CD4-positive, alpha-beta memory T cell (primary cell): ENCODE measurements around the gene OOSP2. TPM values are rescaled to one million over a fixed set of nuclear protein-coding genes. Genes with fewer than 3 reads are reported as not detected.

Source experiments
- CTCF ChIA-PET: fragments of 350-600 bp; sonication (Branson Sonifier 250); formaldehyde crosslinking; loops from one replicate; lab custom pipeline; 2021; ENCODE audit warnings: inconsistent platforms; ENCODE audit not compliant: partially characterized antibody; lab: Charles Lee
- POLR2A ChIA-PET: fragments of 350-600 bp; sonication (Branson Sonifier 250); formaldehyde crosslinking; loops from one replicate; lab custom pipeline; 2021; ENCODE audit not compliant: partially characterized antibody; lab: Charles Lee
- DNase-seq, 5 donors: peaks; one replicate each; pipeline versions ENCODE4 v3.0.0 to v3.0.0-alpha.2; 2020 to 2022; ENCODE audit warnings: mixed read lengths in 1 of 5
- H3K27ac ChIP-seq: one replicate; pipeline ENCODE4 v1.7.0; 2013; ENCODE audit warnings: low read depth, low read length
- H3K27me3 ChIP-seq: 2 replicates; pipeline ENCODE4 v1.7.0; 2013; ENCODE audit warnings: mild to moderate bottlenecking, low read length, moderate library complexity; ENCODE audit not compliant: insufficient read depth
- H3K36me3 ChIP-seq: 2 replicates; pipeline ENCODE4 v1.7.0; 2013; ENCODE audit warnings: mild to moderate bottlenecking, low read length, moderate library complexity; ENCODE audit not compliant: insufficient read depth
- H3K4me1 ChIP-seq: 2 replicates; pipeline ENCODE4 v1.7.0; 2013; ENCODE audit warnings: mild to moderate bottlenecking, low read length, moderate library complexity; ENCODE audit not compliant: insufficient read depth
- H3K4me3 ChIP-seq, 2 donors: one replicate each; pipeline ENCODE4 v1.7.0; 2013; ENCODE audit warnings: low read length in 2 of 2, mild to moderate bottlenecking in 1 of 2
- H3K9me3 ChIP-seq, 2 donors: one replicate each; pipeline ENCODE4 v1.7.0; 2013; ENCODE audit warnings: low read length in 2 of 2, control low read depth in 1 of 2; ENCODE audit not compliant: control insufficient read depth in 1 of 2
- H3K27ac Mint-ChIP-seq, 7 donors: one replicate each; pipeline ENCODE4 v1.8.0; 2020 to 2021; ENCODE audit warnings: mixed read lengths in 7 of 7, mild to moderate bottlenecking in 6 of 7, inconsistent platforms in 3 of 7, moderate library complexity in 3 of 7
- H3K27me3 Mint-ChIP-seq, 2 donors: one replicate each; pipeline ENCODE4 v1.8.0; 2020 to 2021; ENCODE audit warnings: mixed read lengths in 2 of 2
- H3K36me3 Mint-ChIP-seq, 2 donors: one replicate each; pipeline ENCODE4 v1.8.0; 2020 to 2021; ENCODE audit warnings: mixed read lengths in 2 of 2, inconsistent platforms in 1 of 2, mild to moderate bottlenecking in 1 of 2
- H3K4me1 Mint-ChIP-seq, 4 donors: one replicate each; pipeline ENCODE4 v1.8.0; 2020 to 2021; ENCODE audit warnings: mixed read lengths in 4 of 4, mild to moderate bottlenecking in 1 of 4
- H3K4me3 Mint-ChIP-seq, 8 donors: one replicate each; pipeline ENCODE4 v1.8.0; 2020 to 2021; ENCODE audit warnings: mixed read lengths in 8 of 8, mild to moderate bottlenecking in 7 of 8, moderate library complexity in 6 of 8, inconsistent platforms in 3 of 8
- H3K9me3 Mint-ChIP-seq, 8 donors: one replicate each; pipeline ENCODE4 v1.8.0; 2020 to 2021; ENCODE audit warnings: mixed read lengths in 8 of 8, mild to moderate bottlenecking in 5 of 8, inconsistent platforms in 3 of 8, moderate library complexity in 1 of 8
- intact Hi-C: fragments of 100-400 bp; cut with micrococcal nuclease; formaldehyde crosslinking; loops from one replicate; pipeline ENCODE4 v1.15.1; 2023
- polyA plus RNA-seq, 2 donors: library from polyadenylated mRNA; unstranded; fragments of 300-500 nt; fragmentation: Illumina TruSeq; gene quantifications; one replicate each; pipeline ENCODE4 v1.2.3, GENCODE V29; 2021
- total RNA-seq, 2 experiments: library from RNA; stranded (reverse); gene quantifications; one replicate each; pipeline ENCODE4 v1.2.3, GENCODE V29; 2021

Gene OOSP2
- total and polyA plus RNA-seq, 4 experiments from 2014 or later: not detected

DNA sequence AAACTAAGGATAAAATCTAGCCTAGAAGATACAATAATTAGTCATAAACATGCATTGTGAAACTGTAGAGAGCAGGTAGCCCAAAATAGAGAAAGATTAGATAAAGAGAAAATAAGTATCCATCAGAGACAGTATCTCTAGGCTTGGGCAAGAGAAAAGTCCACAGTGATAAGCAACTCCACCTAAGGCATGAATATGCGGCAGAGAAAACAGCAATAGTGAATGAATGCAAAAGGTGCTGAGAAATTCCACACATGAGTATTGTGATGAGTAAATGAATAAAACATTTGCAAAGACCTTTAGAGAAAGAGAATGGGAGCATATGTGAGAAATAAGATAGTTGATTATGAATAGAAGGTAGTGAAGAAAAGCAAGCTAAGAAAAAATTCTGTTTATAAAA is 57.0 kb downstream of the OOSP2 start:
- no peak for DNase-seq

More for the DNA sequence above, 57.0 kb downstream of the OOSP2 start:
- H3K27me3 Mint-ChIP-seq: peaks cover 6 to 7% of the 10 kb centered on the region in 2 donors
- no peak overlapping the region for H3K27ac Mint-ChIP-seq
- Histone ChIP-seq H3K4me1 (no peaks in the 10 kb centered on the region), H3K27ac (no peak overlapping the region), H3K9me3 (no peaks in the 10 kb centered on the region), H3K36me3 (no peaks in the 10 kb centered on the region), H3K27me3 (no peaks in the 10 kb centered on the region), H3K4me3 (no peak overlapping the region)
- H3K36me3 Mint-ChIP-seq: no peaks in the 10 kb centered on the region
- ChIA-PET POLR2A (no interaction called here), CTCF (interaction anchor here (0.6 kb wide), 1 partner anchor 676 kb away, joined by 3 read pairs; no protein-coding TSS in a partner anchor)
- H3K9me3 Mint-ChIP-seq: no peaks in the 10 kb centered on the region
- peaks cover 0 to 2% (median under 1%) of the 10 kb centered on the region in 4 donors for H3K4me1 Mint-ChIP-seq
- no peak overlapping the region for H3K4me3 Mint-ChIP-seq
- intact Hi-C loops: no loop called here

Other genes starting within 250 kb of the OOSP2 start
- gene MRPL16, start 229.6 kb upstream of the OOSP2 start, total RNA-seq: 10 to 100 TPM; 33.2 to 35.9 TPM
- gene MRPL16, start 229.6 kb upstream of the OOSP2 start, polyA plus RNA-seq: 10 to 100 TPM; 85.6 to 92.2 TPM
- gene CBLIF, start 194.9 kb upstream of the OOSP2 start, total RNA-seq: not detected
- gene CBLIF, start 194.9 kb upstream of the OOSP2 start, polyA plus RNA-seq: not detected
- under 1 TPM; 0.38 to 0.42 TPM for gene TCN1, start 173.9 kb upstream of the OOSP2 start, total RNA-seq
- not detected for gene TCN1, start 173.9 kb upstream of the OOSP2 start, polyA plus RNA-seq
- not detected for gene OOSP3, start 161.6 kb upstream of the OOSP2 start, total RNA-seq
- gene OOSP3, start 161.6 kb upstream of the OOSP2 start, polyA plus RNA-seq: not detected
- not detected for gene OOSP1, start 102.0 kb upstream of the OOSP2 start, total RNA-seq
- gene OOSP1, start 102.0 kb upstream of the OOSP2 start, polyA plus RNA-seq: not detected
- not detected for gene OOSP4A, start 76.4 kb upstream of the OOSP2 start, total RNA-seq
- gene OOSP4A, start 76.4 kb upstream of the OOSP2 start, polyA plus RNA-seq: not detected
- gene OOSP4B, start 23.2 kb upstream of the OOSP2 start, total RNA-seq: not detected
- gene OOSP4B, start 23.2 kb upstream of the OOSP2 start, polyA plus RNA-seq: not detected
- not detected for gene MS4A3, start 16.3 kb downstream of the OOSP2 start, total RNA-seq
- under 1 TPM in 1 of 2 donors, not detected in 1; 0.37 TPM for gene MS4A3, start 16.3 kb downstream of the OOSP2 start, polyA plus RNA-seq
- gene MS4A2, start 48.3 kb downstream of the OOSP2 start, total RNA-seq: not detected
- not detected for gene MS4A2, start 48.3 kb downstream of the OOSP2 start, polyA plus RNA-seq
- 1 to 10 TPM; 4.9 to 7.7 TPM for gene MS4A6A, start 142.7 kb downstream of the OOSP2 start, total RNA-seq
- 1 to 10 TPM; 2.7 to 3.3 TPM for gene MS4A6A, start 142.7 kb downstream of the OOSP2 start, polyA plus RNA-seq
- gene MS4A4E, start 202.7 kb downstream of the OOSP2 start, total RNA-seq: not detected
- gene MS4A4E, start 202.7 kb downstream of the OOSP2 start, polyA plus RNA-seq: not detected
- under 1 TPM; 0.39 to 0.99 TPM for gene MS4A4A, start 240.3 kb downstream of the OOSP2 start, total RNA-seq
- gene MS4A4A, start 240.3 kb downstream of the OOSP2 start, polyA plus RNA-seq: not detected